Measurements from ENCODE around the gene ABCD4. TPM values are rescaled to one million over a fixed set of nuclear protein-coding genes. Genes with fewer than 3 reads are reported as not detected.
A peak's percentile ranks its signal among the peaks of the same experiment; 100 is the strongest.
"Not testable (repeated sequence)": the region's sequence is repeated elsewhere in the genome, so short reads cannot be mapped to it uniquely, and the experiment has no call there.

ABCD4 gene
- total RNA-seq, 4 donors from 2014 or later = 66.0 to 80.6 (median 73.3) TPM

DNA sequence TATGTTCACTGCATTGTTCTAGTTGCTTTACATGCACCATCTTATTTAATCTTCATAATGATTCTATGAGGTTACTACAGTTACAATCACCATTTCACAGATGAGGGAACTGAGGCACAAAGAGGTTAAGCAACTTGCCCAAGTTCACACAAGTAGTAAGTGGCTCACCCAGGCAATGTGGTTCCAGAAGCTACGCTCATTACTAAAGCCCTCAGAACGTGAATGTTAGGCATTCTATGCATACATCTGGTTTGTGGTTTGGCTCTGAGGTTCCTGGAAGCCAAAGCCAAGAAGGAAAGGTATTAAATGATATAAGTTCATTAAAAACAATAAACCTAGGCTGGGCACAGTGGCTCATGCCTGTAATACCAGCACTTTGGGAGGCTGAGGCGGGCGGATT, 31.2 kb upstream of the ABCD4 start:
- no peaks in the 10 kb centered on the region for H3K36me3 ChIP-seq
- H3K4me3 ChIP-seq = no peak overlapping the region
- DNase-seq (ENCODE audit: low spot score in 2 of 2) = no peak
- 68 to 79% methylated on average over 4 of the region's 4 CpGs for WGBS, 2 donors
- TF ChIP-seq EP300 (IDR thresholded peaks at IDR 0.05) (no peak), POLR2A (IDR thresholded peaks at IDR 0.05) (no peak)
- TF ChIP-seq, protein P1, sequence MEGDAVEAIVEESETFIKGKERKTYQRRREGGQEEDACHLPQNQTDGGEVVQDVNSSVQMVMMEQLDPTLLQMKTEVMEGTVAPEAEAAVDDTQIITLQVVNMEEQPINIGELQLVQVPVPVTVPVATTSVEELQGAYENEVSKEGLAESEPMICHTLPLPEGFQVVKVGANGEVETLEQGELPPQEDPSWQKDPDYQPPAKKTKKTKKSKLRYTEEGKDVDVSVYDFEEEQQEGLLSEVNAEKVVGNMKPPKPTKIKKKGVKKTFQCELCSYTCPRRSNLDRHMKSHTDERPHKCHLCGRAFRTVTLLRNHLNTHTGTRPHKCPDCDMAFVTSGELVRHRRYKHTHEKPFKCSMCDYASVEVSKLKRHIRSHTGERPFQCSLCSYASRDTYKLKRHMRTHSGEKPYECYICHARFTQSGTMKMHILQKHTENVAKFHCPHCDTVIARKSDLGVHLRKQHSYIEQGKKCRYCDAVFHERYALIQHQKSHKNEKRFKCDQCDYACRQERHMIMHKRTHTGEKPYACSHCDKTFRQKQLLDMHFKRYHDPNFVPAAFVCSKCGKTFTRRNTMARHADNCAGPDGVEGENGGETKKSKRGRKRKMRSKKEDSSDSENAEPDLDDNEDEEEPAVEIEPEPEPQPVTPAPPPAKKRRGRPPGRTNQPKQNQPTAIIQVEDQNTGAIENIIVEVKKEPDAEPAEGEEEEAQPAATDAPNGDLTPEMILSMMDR (IDR thresholded peaks at IDR 0.05) = no peak
- H3K9me3 ChIP-seq = no peaks in the 10 kb centered on the region
- no peaks in the 10 kb centered on the region for H3K4me1 ChIP-seq
- no peak overlapping the region for H3K27ac ChIP-seq
- no peaks in the 10 kb centered on the region for H3K27me3 ChIP-seq

DNA sequence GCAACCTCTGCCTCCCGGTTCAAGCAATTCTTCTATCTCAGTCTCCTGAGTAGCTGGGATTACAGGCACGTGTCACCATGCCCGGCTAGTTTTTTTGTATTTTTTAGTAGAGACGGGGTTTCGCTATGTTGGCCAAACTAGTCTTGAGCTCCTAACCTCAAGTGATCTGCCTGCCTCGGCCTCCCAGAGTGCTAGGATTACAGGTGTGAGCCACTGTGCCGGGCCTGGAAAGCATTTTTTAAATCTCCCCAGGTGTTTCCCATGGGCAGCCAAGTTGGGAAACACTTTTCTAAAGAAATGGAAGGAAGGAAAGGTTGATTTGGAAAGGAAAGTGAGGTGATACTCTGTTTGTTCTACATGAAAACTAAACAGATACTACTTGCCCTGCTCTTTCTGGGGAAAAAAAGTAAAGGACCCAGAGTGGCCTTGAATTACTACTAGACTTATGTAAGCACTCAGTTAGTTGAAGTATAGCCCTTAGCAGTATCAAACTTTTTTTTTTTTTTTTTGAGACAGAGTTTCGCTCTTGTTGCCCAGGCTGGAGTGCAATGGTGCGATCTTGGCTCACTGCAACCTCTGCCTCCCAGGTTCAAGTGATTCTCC, 27.3 kb upstream of the ABCD4 start:
- DNase-seq (ENCODE audit: low spot score in 2 of 2); H3K27ac ChIP-seq: not testable (repeated sequence)
- WGBS, 2 donors = 71 to 84% methylated on average over 9 of the region's 9 CpGs

DNA sequence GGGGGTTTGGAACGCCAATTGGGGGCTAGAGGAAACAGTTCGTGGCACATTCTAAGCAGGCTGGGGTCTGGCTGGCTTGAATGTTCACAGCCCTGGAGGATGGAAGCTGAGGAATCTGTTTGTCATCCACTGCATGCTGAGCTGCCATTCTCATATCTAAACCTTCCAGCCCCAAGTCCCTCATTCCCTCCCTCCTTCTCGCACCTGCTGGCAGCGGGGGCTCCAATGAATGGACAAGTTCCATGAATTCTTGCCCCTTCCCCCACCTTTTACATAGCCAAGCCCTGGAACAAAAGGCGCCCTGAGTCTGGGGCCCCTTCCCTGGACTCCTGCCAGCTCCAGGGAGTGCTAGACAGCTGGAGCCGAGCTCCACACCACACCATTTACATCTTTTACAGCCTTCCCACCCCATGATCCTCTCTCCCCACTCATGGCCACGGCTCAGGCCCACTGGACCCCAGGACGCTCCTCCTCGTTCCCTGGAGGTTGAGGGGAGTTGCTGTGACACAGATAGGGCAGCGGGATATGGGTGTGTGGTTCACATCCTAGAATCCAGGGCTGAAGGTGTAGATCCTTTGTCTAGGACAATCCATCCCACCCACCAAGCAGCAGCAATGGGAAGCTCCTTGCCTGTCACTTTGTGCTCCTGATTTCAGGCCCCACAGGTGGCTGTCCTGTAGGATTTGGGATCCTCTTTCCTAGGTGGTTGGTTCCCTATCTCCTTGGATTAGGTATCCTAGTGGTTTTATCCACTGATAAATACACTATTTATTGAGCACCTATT, 23.8 kb upstream of the ABCD4 start:
- 21 to 27% methylated on average over 10 of the region's 10 CpGs for WGBS, 2 donors
- Histone ChIP-seq H3K27me3 (no peaks in the 10 kb centered on the region), H3K36me3 (no peaks in the 10 kb centered on the region), H3K9me3 (no peaks in the 10 kb centered on the region), H3K27ac (no peak overlapping the region), H3K4me3 (no peak overlapping the region), H3K4me1 (no peaks in the 10 kb centered on the region)
- TF ChIP-seq EP300 (IDR thresholded peaks at IDR 0.05) = no peak
- TF ChIP-seq, protein P1 (IDR thresholded peaks at IDR 0.05) = no peak
- no peak for TF ChIP-seq POLR2A (IDR thresholded peaks at IDR 0.05)
- DNase-seq (ENCODE audit: low spot score in 2 of 2) = no peak

More for the DNA sequence above, 27.3 kb upstream of the ABCD4 start:
- not testable (repeated sequence) for H3K4me3 ChIP-seq, H3K4me1 ChIP-seq, H3K36me3 ChIP-seq, H3K9me3 ChIP-seq, H3K27me3 ChIP-seq

- no peaks in the 10 kb centered on the region for H3K36me3 ChIP-seq
- no peaks in the 10 kb centered on the region for H3K9me3 ChIP-seq
- TF ChIP-seq EP300 (IDR thresholded peaks at IDR 0.05) = no peak
- no peak for TF ChIP-seq POLR2A (IDR thresholded peaks at IDR 0.05)
- TF ChIP-seq, protein P1 (IDR thresholded peaks at IDR 0.05) = no peak
- H3K27me3 ChIP-seq = no peaks in the 10 kb centered on the region
- H3K27ac ChIP-seq = no peak overlapping the region
- DNase-seq (ENCODE audit: low spot score in 2 of 2) = no peak
- no peak overlapping the region for H3K4me3 ChIP-seq
- no peaks in the 10 kb centered on the region for H3K4me1 ChIP-seq
- 82 to 86% methylated on average over 3 of the region's 3 CpGs for WGBS, 2 donors
These were observed 22.7 kb upstream of the ABCD4 start for GRCh38 chr14:74325446-74325845.

DNA sequence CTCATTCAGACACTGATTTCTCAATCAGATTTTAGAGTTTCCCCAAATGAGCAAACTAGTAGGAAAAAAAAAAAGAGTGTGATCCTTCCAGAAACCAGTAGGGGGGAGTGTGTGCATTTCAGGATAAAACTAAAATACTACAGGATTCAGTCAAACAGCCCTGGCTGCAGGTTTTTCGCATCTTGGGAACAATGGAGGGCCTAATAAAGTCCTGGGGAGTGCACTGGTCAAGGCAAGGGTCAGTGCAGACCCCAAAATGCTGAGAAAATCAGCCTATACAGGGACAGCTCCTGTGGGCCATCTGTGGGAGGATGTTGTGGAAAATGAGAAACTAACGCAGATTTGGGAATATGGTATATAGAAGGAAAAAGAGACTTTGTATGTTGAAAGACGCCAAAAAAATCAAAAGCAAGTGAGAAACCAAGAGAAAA, 22.2 kb upstream of the ABCD4 start:
- Histone ChIP-seq H3K27me3 (no peaks in the 10 kb centered on the region), H3K4me1 (no peaks in the 10 kb centered on the region), H3K36me3 (no peaks in the 10 kb centered on the region), H3K27ac (no peak overlapping the region), H3K4me3 (no peak overlapping the region), H3K9me3 (no peaks in the 10 kb centered on the region)
- no peak for DNase-seq (ENCODE audit: low spot score in 2 of 2)
- TF ChIP-seq, protein P1 (IDR thresholded peaks at IDR 0.05) = peak in 4 of 5 experiments; percentile 10 to 42 (median 36)
- no peak for TF ChIP-seq POLR2A (IDR thresholded peaks at IDR 0.05)
- WGBS, 2 donors = 58 to 61% methylated on average over 3 of the region's 3 CpGs
